Upper lobe of right lung (tissue), 1 donor: ENCODE results near the gene BRIP1. TPM values are rescaled to one million over a fixed set of nuclear protein-coding genes. Genes with fewer than 3 reads are reported as not detected.

Source experiments
- ATAC-seq: fragments of 200-7000 bp; cut with Tn5 transposase; one replicate; pipeline ENCODE4 v1.9.1; 2020; ENCODE audit warnings: mild to moderate bottlenecking, moderate library complexity
- DNase-seq: peaks from one replicate; pipeline ENCODE4 v3.0.0-alpha.2; 2020
- H3K27ac ChIP-seq: fragments of 200-600 bp; one replicate; pipeline ENCODE4 v1.8.0; 2022
- H3K27me3 ChIP-seq: fragments of 200-600 bp; one replicate; pipeline ENCODE4 v1.8.0; 2022; ENCODE audit warnings: mild to moderate bottlenecking
- H3K36me3 ChIP-seq: fragments of 200-600 bp; one replicate; pipeline ENCODE4 v1.8.0; 2022
- H3K4me1 ChIP-seq: fragments of 200-600 bp; one replicate; pipeline ENCODE4 v1.8.0; 2022
- H3K4me3 ChIP-seq: fragments of 200-600 bp; one replicate; pipeline ENCODE4 v1.8.0; 2022; ENCODE audit warnings: mild to moderate bottlenecking
- H3K9me3 ChIP-seq: fragments of 200-600 bp; one replicate; pipeline ENCODE4 v1.8.0; 2022
- intact Hi-C: fragments of 100-400 bp; cut with DNase I; formaldehyde crosslinking; loops from one replicate; pipeline ENCODE4 v1.11.0; 2022
- total RNA-seq: library from RNA; stranded (reverse); fragmentation: NEBNext Ultra II Directional; extraction: Animal tissue kit (Norgen Biotek cat#: 25700); gene quantifications from one replicate; pipeline ENCODE4 v1.2.1, GENCODE V29; 2021
- TF ChIP-seq, protein P1 (sequence below): fragments of 200-600 bp; IDR thresholded peaks from one replicate; pipeline ENCODE4 v1.8.0; 2022; ENCODE audit warnings: antibody characterized with exemption
- donor health status: DM: no; HTN: yes; CAD: no; lungs with severe emphysema.

Gene BRIP1
- total RNA-seq, 1 donor from 2014 or later, result 0.26 TPM

DNA sequence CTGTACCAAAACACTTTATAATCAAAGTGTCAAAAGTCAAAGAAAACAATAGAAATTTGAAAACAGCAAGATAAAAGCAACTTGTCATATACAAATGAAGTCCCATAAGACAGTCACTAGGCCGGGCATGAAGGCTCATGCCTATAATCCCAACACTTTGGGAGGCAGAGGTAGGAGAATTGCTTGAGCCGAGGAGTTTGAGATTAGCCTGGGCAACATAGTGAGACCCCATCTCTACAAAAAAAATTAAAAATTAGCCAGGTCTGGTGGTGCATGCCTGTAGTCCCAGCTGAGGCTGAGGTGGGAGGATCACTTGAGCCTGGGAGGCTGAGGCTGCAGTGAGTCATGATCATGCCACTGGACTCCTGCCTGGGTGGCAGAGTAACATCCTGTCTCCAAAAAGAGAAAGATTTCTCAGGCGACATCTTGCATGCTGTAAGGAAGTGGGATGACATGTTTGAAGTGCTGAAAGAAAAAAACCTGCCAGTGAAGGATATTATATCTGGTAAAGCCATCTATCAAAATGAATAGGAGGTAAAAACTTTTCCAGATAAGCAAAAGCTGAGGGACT lies 173.6 kb downstream of the BRIP1 start:
- no peak overlapping the region for H3K27ac ChIP-seq
- H3K27me3 ChIP-seq, result no peaks in the 10 kb centered on the region
- TF ChIP-seq, protein P1, sequence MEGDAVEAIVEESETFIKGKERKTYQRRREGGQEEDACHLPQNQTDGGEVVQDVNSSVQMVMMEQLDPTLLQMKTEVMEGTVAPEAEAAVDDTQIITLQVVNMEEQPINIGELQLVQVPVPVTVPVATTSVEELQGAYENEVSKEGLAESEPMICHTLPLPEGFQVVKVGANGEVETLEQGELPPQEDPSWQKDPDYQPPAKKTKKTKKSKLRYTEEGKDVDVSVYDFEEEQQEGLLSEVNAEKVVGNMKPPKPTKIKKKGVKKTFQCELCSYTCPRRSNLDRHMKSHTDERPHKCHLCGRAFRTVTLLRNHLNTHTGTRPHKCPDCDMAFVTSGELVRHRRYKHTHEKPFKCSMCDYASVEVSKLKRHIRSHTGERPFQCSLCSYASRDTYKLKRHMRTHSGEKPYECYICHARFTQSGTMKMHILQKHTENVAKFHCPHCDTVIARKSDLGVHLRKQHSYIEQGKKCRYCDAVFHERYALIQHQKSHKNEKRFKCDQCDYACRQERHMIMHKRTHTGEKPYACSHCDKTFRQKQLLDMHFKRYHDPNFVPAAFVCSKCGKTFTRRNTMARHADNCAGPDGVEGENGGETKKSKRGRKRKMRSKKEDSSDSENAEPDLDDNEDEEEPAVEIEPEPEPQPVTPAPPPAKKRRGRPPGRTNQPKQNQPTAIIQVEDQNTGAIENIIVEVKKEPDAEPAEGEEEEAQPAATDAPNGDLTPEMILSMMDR, result no peak
- no peak for ATAC-seq
- no peaks in the 10 kb centered on the region for H3K4me1 ChIP-seq
- no peaks in the 10 kb centered on the region for H3K9me3 ChIP-seq
- H3K36me3 ChIP-seq, result no peaks in the 10 kb centered on the region
- no peak for DNase-seq
- no peak overlapping the region for H3K4me3 ChIP-seq
- intact Hi-C loops, result no loop called here

DNA sequence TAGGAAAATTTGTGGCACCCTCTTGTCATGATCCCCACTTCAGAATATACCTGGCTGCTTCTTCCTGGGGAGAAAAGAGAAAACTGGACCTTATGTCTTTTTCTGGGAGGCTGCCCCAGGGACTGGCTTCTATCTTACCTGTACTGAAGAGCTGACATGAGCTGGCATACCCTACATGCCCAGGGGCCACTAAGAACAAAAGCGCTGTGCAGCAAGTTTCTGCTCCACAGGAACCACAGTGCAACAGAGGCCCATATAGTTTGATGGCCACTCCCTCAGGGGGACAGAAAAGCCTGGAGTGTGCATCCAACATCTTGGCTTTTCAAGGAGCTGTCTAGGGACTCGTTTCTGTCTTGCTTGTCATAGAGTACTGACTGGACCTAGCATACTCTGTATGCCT lies 175.6 kb downstream of the BRIP1 start:
- TF ChIP-seq, protein P1, result no peak

DNA sequence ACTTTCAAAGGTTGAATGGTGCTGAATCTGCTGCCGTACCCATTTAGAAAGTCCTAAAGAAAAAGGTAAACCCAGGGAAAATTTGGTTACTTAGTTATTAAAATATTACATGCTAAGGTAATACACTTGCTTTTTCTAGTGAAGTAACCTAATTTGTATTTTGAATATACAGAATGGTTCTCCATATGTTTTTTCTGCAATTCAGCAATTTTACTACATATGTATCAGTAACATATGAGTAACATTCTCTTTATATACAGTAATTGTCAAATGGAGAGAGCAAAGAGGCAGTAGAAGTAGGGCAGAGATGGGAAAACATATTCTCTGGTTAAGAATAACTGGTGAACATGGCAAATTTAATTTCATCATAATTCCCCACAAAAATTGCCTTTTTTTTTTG lies 177.2 kb downstream of the BRIP1 start:
- DNase-seq (no peak), ATAC-seq (no peak)
- Histone ChIP-seq H3K9me3 (no peaks in the 10 kb centered on the region), H3K36me3 (no peaks in the 10 kb centered on the region), H3K27ac (no peak overlapping the region), H3K4me3 (no peak overlapping the region), H3K27me3 (no peaks in the 10 kb centered on the region), H3K4me1 (no peaks in the 10 kb centered on the region)
- intact Hi-C loops, result no loop called here
- TF ChIP-seq, protein P1, result no peak

More for the DNA sequence above, 175.6 kb downstream of the BRIP1 start:
- DNase-seq (no peak), ATAC-seq (no peak)
- H3K27me3 ChIP-seq, result no peaks in the 10 kb centered on the region
- no peak overlapping the region for H3K27ac ChIP-seq
- no peak overlapping the region for H3K4me3 ChIP-seq
- intact Hi-C loops, result no loop called here
- H3K9me3 ChIP-seq, result no peaks in the 10 kb centered on the region
- H3K36me3 ChIP-seq, result no peaks in the 10 kb centered on the region
- no peaks in the 10 kb centered on the region for H3K4me1 ChIP-seq

DNA sequence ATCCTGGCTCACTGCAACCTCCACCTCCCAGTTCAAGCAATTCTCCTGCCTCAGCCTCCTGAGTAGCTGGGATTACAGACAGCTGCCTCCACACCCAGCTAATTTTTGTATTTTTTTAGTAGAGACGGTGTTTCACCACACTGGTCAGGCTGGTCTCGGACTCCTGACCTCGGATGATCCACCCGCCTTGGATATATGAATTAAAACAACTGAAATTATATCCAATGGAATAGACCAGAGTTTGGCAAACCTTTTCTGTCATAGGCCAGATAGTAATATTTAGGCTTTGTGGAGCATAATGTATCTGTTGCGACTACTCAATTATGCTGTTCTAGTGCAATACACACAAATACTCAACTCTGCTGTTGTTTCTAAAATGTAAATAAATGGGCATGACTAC lies 178.5 kb downstream of the BRIP1 start:
- TF ChIP-seq, protein P1, result no peak
- Histone ChIP-seq H3K4me1 (no peaks in the 10 kb centered on the region), H3K27ac (no peak overlapping the region), H3K9me3 (no peaks in the 10 kb centered on the region), H3K4me3 (no peak overlapping the region), H3K36me3 (no peaks in the 10 kb centered on the region), H3K27me3 (no peaks in the 10 kb centered on the region)
- ATAC-seq (no peak), DNase-seq (no peak)
- intact Hi-C loops, result no loop called here

DNA sequence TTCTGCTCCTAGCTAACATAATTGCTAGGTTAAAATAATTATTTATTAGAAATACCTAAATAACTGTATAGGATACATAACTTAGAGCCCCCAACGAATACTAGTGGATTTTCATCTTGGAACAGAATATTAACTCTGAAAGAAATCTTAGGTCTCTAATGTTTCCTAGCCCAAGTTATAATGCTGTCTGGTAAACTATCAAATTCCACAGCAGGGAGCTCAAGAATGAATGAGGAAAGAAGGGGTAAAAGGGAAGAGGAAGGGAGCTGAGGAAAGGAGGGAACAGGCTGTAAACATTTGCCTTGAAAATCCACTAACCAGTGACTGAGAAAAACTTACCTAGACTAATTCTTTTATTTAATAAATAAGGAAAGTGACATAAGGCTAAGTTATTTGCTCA lies 179.2 kb downstream of the BRIP1 start:
- H3K4me1 ChIP-seq, result no peaks in the 10 kb centered on the region

More for the DNA sequence above, 179.2 kb downstream of the BRIP1 start:
- Histone ChIP-seq H3K27ac (no peak overlapping the region), H3K36me3 (no peaks in the 10 kb centered on the region), H3K4me3 (no peak overlapping the region), H3K9me3 (no peaks in the 10 kb centered on the region), H3K27me3 (no peaks in the 10 kb centered on the region)
- intact Hi-C loops, result no loop called here
- TF ChIP-seq, protein P1, result no peak
- no peak for ATAC-seq
- no peak for DNase-seq
